Activated T-helper 9 cell treated with anti-CD3 and anti-CD28 coated beads, Interleukin-2, amount 50 U/mL, for 16 hours (primary cell): ENCODE measurements around the gene RGS9.
"Not testable (repeated sequence)": the region's sequence is repeated elsewhere in the genome, so short reads cannot be mapped to it uniquely, and the experiment has no call there.

Experiments used
- DNase-seq: peaks from one replicate; pipeline ENCODE4 v3.0.0-alpha.2; 2020; ENCODE audit warnings: low read depth

The RGS9 gene

DNA sequence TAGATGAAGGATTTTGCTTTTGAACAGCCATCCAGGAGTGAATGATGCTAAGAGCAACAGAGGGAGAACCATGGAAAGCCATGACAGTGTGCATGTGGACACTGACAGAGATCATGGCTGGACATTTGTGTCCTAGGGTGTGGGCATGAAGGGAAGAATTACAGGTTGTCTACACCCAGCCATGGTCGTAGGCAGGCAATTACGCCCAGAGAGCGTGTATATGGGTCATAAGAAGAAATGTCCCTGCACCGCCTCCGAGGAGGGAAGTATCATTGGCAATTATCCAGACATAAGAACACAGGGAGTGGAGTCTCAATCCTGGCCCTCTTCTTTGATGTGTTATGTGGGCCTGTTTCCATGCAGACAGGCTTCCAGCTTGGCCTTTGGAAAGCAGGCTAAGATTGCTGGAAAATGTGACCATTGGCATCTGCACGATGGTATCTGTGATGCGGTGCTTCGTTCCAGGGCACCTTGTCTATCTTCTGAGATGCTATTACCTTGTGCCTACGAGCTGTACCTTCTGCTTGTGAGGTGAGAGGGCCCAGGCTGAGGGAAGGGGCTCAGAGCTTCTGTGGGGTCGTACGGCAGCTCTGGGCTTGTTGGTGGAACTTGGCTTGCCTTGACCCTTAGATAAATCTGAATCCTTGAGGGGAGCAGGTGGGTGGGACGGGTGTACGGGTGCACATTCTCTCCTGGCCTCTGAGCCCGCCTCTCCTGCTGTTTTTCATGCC lies 19.8 kb downstream of the RGS9 start:
- DNase-seq = no peak

GRCh38 chr17:65158041-65158440 lies 20.9 kb downstream of the RGS9 start:
- no peak for DNase-seq

GRCh38 chr17:65158622-65159021 lies 21.5 kb downstream of the RGS9 start:
- DNase-seq = no peak

DNA sequence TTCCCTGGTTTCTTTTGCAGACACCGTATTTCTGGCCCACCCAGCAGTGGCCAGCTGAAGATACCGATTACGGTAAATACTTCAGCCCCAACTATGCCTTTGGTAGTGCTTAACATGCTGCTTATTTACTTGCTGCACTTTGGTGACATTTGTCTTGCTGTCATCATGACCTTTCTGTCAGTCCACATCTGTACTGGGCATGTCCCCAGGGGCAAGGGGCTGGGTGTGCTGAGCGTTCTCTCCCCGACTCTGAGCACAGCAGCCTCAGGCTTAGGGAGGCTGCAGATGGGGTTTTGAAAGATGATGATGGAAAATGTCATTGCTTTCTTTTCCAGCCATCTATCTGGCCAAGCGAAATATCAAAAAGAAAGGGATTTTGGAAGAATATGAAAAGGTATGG lies 23.3 kb downstream of the RGS9 start:
- no peak for DNase-seq

- DNase-seq = peak; percentile 27
Observed at GRCh38 chr17:65163990-65164495, 26.9 kb downstream of the RGS9 start.

DNA sequence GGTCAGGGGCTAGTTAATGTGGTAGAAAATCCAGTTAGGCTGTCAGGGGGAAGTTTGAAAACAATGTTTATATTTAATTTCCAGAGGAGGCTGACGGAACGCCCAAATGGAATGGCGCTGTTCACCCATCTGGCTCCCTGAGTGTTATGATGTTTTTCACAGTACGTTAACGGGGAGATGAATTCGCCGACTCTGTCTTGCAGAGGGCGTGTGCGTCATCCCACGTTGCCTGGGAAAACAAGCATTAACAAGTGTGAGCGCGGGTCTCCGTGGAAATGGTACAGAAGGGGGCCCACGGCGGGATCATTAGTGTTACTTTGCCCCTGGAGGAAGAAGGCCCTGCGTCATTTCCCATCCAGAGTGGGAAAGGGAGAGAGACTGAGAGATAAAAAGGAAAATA lies 29.6 kb downstream of the RGS9 start:
- DNase-seq = no peak

- no peak for DNase-seq
Observed at GRCh38 chr17:65167566-65167965, 30.4 kb downstream of the RGS9 start.

GRCh38 chr17:65169691-65170090 lies 32.5 kb downstream of the RGS9 start:
- DNase-seq = no peak

DNA sequence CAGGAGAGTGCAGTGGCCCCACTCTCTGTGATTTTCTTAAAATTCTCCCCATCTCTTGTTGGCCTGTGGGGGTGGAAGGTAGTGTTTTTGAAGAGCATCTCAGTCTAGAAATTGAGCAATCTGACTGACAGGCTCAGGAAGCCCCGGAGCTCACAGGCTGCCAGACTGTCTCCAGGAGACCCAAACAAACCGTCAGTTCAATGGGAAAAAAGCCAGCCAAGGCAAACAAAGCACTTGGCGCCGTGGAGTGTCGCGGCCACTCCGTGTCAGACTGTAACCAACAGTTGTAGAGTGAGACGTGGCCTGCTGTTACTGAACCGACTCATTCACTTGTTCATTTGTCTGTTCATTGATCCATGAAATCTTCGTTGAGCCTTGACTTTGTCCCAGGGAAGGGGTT lies 33.7 kb downstream of the RGS9 start:
- DNase-seq = no peak

GRCh38 chr17:65171752-65172151 lies 34.6 kb downstream of the RGS9 start:
- no peak for DNase-seq

DNA sequence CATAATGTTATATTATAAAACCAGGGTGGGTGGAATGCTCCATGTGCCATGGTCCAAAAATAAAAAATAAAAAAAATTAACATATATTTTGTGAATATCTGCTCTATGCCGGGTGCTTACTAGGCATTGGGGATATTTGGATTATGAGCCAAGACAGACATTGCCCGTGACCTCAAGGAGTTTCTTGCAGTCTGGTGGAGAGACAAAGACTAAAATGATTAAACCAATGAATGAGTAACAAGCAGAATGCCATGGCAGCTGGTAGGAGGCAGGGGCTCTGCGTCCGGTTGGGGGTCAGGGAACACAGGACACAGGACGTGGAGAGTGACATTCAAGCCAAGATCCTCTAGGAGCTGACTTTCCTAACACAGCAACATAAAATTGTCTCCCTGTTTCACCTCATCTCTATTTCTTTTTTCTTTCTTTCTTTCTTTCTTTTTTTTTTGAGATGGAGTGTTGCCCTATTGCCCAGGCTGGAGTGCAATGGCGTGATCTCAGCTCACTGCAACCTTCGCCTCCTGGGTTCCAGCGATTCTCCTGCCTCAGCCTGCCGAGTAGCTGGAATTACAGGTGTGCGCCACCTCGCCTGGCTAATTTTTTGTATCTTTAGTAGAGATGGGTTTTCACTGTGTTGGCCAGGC lies 35.4 kb downstream of the RGS9 start:
- no peak for DNase-seq

DNA sequence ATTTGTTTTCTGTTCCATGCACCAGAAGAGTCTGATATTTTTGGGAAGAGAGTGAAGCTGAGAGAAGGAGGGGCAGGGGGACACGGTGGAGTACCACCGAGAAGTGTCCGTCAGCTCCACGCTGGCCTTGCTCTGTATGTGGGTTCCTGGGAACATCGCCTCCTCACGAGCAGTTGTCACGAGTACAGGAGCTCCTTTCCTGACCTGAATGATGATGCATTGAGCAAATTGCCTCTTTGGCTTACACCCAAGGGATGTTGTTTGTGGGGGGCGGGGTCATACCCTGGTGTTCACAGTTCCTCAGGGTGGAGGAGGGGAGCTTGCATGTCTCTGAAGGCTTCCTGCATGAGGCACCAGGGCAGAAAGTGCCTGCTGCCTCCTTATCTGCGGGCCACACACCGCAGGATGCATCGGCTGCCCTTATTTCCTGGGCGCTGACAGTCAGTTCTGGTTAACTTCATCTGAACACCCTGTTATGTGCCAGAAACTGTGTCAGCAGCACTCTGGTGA lies 36.2 kb downstream of the RGS9 start:
- DNase-seq = peak; percentile 22

DNA sequence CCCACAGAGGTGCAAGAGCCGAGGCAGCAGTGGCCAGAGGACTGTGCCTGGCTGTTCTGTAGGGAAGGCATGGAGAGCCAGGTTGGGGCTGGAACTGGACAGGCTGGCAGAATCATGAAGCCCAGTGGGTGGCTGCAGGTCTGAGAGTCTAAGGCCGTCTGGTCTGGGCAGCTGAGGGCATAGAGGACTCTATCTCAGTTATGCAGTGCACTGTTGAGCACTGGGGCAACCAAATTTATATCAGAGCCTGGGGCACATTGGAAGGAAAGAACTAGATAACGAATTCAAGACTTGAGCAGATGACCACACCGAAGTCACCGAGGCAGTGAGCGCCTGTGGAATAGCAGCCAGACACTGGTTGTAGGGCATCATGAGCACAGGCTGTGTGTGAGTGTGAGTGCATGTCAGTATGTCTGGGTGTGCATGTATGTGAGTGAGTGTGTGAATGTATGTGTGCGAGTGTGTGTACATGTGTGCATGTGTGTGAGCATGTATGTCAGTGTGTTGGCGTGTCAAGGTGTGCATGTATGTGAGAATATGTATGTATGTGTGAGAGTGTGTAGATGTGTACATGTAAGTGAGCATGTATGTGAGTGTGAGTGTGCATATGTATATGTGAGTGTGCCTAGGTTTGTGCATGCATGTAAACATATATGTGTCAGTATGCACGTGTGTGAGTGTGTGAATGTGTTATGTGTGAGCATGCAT lies 37.0 kb downstream of the RGS9 start:
- no peak for DNase-seq

- no peak for DNase-seq
Observed at GRCh38 chr17:65174974-65175373, 37.8 kb downstream of the RGS9 start.

- no peak for DNase-seq
Observed at GRCh38 chr17:65175952-65176351, 38.8 kb downstream of the RGS9 start.

- no peak for DNase-seq
Observed at GRCh38 chr17:65176646-65177409, 39.7 kb downstream of the RGS9 start.

- DNase-seq = no peak
Observed at GRCh38 chr17:65177901-65178300, 40.7 kb downstream of the RGS9 start.

DNA sequence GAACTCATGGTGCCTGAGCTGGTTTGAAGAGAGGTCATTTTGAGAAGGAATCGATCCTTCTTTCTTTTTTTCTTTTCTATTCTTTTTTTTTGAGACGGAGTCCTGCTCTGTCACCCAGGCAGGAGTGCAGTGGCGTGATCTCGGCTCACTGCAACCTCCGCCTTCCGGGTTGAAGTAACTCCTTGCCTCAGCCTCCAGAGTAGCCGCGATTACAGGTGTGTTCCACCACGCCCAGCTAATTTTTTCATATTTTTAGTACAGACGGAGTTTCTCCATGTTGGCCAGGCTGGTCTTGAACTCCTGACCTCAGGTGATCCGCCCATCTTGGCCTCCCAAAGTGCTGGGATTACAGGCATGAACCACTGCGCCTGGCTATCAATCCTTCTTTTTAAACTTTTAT lies 43.1 kb downstream of the RGS9 start:
- DNase-seq = not testable (repeated sequence)

- not testable (repeated sequence) for DNase-seq
Observed at GRCh38 chr17:65180752-65181236, 43.6 kb downstream of the RGS9 start.

DNA sequence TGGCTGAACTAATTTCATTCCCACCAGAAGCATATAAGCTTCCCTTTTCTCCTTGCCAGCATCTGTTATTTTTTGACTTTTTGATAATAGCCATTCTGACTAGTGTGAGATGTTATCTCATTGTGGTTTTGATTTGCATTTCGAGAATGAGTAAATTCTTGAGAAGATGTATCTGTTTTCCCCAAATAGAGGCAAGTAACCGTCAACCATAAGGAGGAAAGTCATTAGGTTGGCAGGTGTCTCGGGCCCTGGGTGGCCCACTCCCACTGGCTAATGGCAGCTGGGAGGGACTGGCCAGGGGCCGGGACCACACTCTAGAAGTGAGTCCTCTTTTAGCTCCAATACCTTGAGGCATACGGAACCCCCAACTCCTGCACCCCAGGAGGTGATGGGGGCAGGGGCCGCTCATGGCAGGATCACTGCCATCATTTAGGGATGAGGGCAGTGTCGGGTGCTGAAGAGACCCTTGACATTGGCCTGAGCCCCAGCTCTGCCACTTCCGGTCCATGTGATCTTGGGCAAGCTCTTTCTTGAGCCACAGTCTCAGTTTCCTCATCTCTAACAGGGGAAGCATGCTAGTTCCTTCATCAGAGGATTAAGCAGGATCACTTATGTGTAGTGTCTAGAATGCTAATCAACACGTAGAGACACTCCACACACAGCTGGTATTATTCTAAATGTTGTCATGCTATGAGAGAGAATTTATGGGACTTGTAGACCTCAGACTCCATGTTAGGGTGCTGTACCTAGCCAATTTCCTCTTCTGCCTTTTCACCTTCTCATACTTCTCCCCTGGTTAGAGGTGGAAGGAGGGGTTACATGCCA lies 44.3 kb downstream of the RGS9 start:
- DNase-seq = peak; percentile 18

DNA sequence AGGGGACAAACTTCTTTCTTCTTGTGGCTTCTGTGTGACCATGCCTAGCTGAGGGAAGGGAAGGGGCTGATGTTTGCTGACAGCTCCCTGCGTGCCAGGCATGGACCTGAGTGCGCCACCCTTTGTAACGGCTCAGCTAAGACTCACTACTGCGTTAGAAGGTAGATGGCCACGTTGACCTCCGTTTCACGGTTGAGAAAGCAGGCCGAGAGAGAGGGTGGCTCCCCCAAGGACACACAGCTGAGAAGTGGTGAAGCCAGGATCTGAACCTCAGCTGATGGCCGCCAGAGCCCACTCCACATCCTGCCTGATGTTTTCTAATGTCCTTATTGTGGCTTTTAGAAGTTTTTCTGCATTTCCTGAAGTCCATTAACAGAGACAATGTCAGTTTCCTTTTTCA lies 45.1 kb downstream of the RGS9 start:
- DNase-seq = no peak
